HepG2 (cell line): ENCODE data around the gene RPF1. TPM values are rescaled to one million over a fixed set of nuclear protein-coding genes. Genes with fewer than 3 reads are reported as not detected.

Source experiments
- ATAC-seq: fragments of 200-7000 bp; cut with Tn5 transposase; 3 replicates; pipeline ENCODE4 v1.9.1; 2020; ENCODE audit warnings: mild to moderate bottlenecking, moderate library complexity
- BruUV-seq: library from RNA; stranded (reverse); fragments of 400-500 nt; replicated peaks from 2 replicates; lab custom pipeline; 2021; lab: Mats Ljungman, UMichigan
- CTCF ChIA-PET: fragments of 300-600 bp; formaldehyde crosslinking; extraction: SDS; loops from one replicate; lab custom pipeline; 2021; ENCODE audit warnings: low total read pairs, inconsistent platforms, low intra/inter-chr PET ratio; lab: Yijun Ruan, JAX
- POLR2A ChIA-PET: fragments of 350-600 bp; sonication (Branson Sonifier 250); formaldehyde crosslinking; loops from one replicate; lab custom pipeline; 2020; ENCODE audit warnings: antibody characterized with exemption, inconsistent platforms; lab: Yijun Ruan, JAX
- DNase-seq: peaks from one replicate; pipeline ENCODE4 v3.0.0-alpha.2; 2015; ENCODE audit warnings: low spot score
- FAIRE-seq: peaks from 3 replicates; lab custom pipeline; 2011; peaks lifted over from hg19 to GRCh38; lab: Jason Lieb, UNC
- H2AFZ ChIP-seq: one replicate; pipeline ENCODE4 v1.6.1; 2011; ENCODE audit warnings: low read length, inconsistent platforms
- H3K27ac ChIP-seq: fragments of 300-600 bp; 3 replicates; pipeline ENCODE4 v1.8.0; 2011; ENCODE audit warnings: mixed run types, mild to moderate bottlenecking, mixed read lengths, low read length, inconsistent platforms; ENCODE audit not compliant: insufficient read depth; ENCODE audit errors: extremely low read length
- H3K27me3 ChIP-seq, 2 experiments: fragments of 200-600 bp in 1 of 2; 2 replicates in 1 of 2; 3 replicates in 1 of 2; pipeline versions ENCODE4 v1.6.0 to v1.8.0; 2011; ENCODE audit warnings: low read length in 2 of 2, mild to moderate bottlenecking in 2 of 2, moderate library complexity in 2 of 2, inconsistent platforms in 1 of 2; ENCODE audit not compliant: insufficient read depth in 2 of 2, control insufficient read depth in 1 of 2
- H3K36me3 ChIP-seq, 2 experiments: fragments of 200-600 bp in 1 of 2; replicated peaks in 1 of 2; 2 replicates in 1 of 2; 3 replicates in 1 of 2; pipeline versions ENCODE4 v1.5.1 to v1.8.0; 2011; ENCODE audit warnings: low read length in 2 of 2, inconsistent platforms in 1 of 2; ENCODE audit not compliant: insufficient read depth in 2 of 2, control insufficient read depth in 1 of 2
- H3K4me1 ChIP-seq: 2 replicates; pipeline ENCODE4 v1.5.1; 2012; ENCODE audit warnings: low read length, inconsistent platforms; ENCODE audit not compliant: insufficient read depth
- H3K4me2 ChIP-seq: 2 replicates; pipeline ENCODE4 v1.6.0; 2011; ENCODE audit warnings: low read depth, low read length, inconsistent platforms
- H3K4me3 ChIP-seq, 3 experiments: fragments of 200-600 bp in 1 of 3; sonication (generic), shearing (Covaris generic) in 1 of 3; replicated peaks in 1 of 3; 2 replicates each; pipeline ENCODE4 v1.5.1; 2011 to 2016; ENCODE audit warnings: low read length in 3 of 3, inconsistent platforms in 2 of 3, low read depth in 2 of 3, mild to moderate bottlenecking in 2 of 3, control low read depth in 1 of 3, mixed read lengths in 1 of 3; ENCODE audit not compliant: insufficient read depth in 1 of 3
- H3K79me2 ChIP-seq: one replicate; pipeline ENCODE4 v1.6.1; 2011; ENCODE audit warnings: low read length, inconsistent platforms; ENCODE audit not compliant: insufficient read depth
- H3K9ac ChIP-seq: 2 replicates; pipeline ENCODE4 v1.6.0; 2011; ENCODE audit warnings: mild to moderate bottlenecking, low read depth, low read length, inconsistent platforms; ENCODE audit not compliant: insufficient read depth
- H3K9me3 ChIP-seq: 2 replicates; pipeline ENCODE4 v1.5.1; 2012; ENCODE audit warnings: mild to moderate bottlenecking, low read length
- H4K20me1 ChIP-seq: 2 replicates; pipeline ENCODE4 v1.6.0; 2011; ENCODE audit warnings: inconsistent platforms, mild to moderate bottlenecking, low read length, moderate library complexity; ENCODE audit not compliant: insufficient read depth
- ARID2 ChIP-seq: sonication (generic); formaldehyde crosslinking; IDR thresholded peaks from 2 replicates; pipeline ENCODE4 v1.8.1; 2022; ENCODE audit warnings: mild to moderate bottlenecking, missing genetic modification reagents, borderline replicate concordance
- DNMT3B ChIP-seq: conservative IDR thresholded peaks from 2 replicates; pipeline ENCODE4 v1.6.1; 2016; ENCODE audit warnings: missing biosample characterization, control low read depth
- DPF2 ChIP-seq: sonication (generic); formaldehyde crosslinking; IDR thresholded peaks from 2 replicates; pipeline ENCODE4 v1.4.0; 2020; ENCODE audit warnings: mild to moderate bottlenecking, low read depth, missing genetic modification reagents, borderline replicate concordance
- ERF ChIP-seq: IDR thresholded peaks from 2 replicates; pipeline ENCODE4 v1.6.1; 2018; ENCODE audit warnings: missing biosample characterization, missing genetic modification reagents
- GTF2F1 ChIP-seq: fragments of 150-350 bp; IDR thresholded peaks from 2 replicates; pipeline ENCODE4 v1.6.1; 2014; ENCODE audit warnings: low read length
- IRF2 ChIP-seq: IDR thresholded peaks from 2 replicates; pipeline ENCODE4 v1.6.1; 2018; ENCODE audit warnings: missing genetic modification reagents, missing compliant biosample characterization
- REXO4 ChIP-seq: sonication (generic); formaldehyde crosslinking; IDR thresholded peaks from 2 replicates; pipeline ENCODE4 v1.8.0; 2022; ENCODE audit warnings: missing genetic modification reagents, mild to moderate bottlenecking, borderline replicate concordance
- RNF2 ChIP-seq: fragments of 450-650 bp; conservative IDR thresholded peaks from 2 replicates; pipeline ENCODE4 v1.6.1; 2016; ENCODE audit warnings: low read depth
- SMYD3 ChIP-seq: sonication (generic); formaldehyde crosslinking; IDR thresholded peaks from 2 replicates; pipeline ENCODE4 v1.8.1; 2023; ENCODE audit warnings: mild to moderate bottlenecking, missing genetic modification reagents
- YEATS2 ChIP-seq: sonication (generic); formaldehyde crosslinking; IDR thresholded peaks from 2 replicates; pipeline ENCODE4 v1.4.0; 2020; ENCODE audit warnings: missing genetic modification reagents, borderline replicate concordance
- ZMYM4 ChIP-seq: sonication (generic); formaldehyde crosslinking; IDR thresholded peaks from 2 replicates; pipeline ENCODE4 v1.8.1; 2023; ENCODE audit warnings: mild to moderate bottlenecking, missing genetic modification reagents
- ZNF124 ChIP-seq: sonication (generic); formaldehyde crosslinking; IDR thresholded peaks from 2 replicates; pipeline ENCODE4 v1.4.0; 2020; ENCODE audit warnings: missing genetic modification reagents
- ZNF484 ChIP-seq: sonication (generic); formaldehyde crosslinking; IDR thresholded peaks from 2 replicates; pipeline ENCODE4 v1.5.1; 2020; ENCODE audit warnings: mild to moderate bottlenecking, low read depth, missing genetic modification reagents, borderline replicate concordance
- ZNF660 ChIP-seq: sonication (generic); formaldehyde crosslinking; IDR thresholded peaks from 2 replicates; pipeline ENCODE4 v1.5.1; 2020; ENCODE audit warnings: mild to moderate bottlenecking, low read depth, missing genetic modification reagents, borderline replicate concordance
- ZSCAN30 ChIP-seq: sonication (generic); formaldehyde crosslinking; IDR thresholded peaks from 2 replicates; pipeline ENCODE4 v1.5.0; 2020; ENCODE audit warnings: mild to moderate bottlenecking, missing genetic modification reagents
- in situ Hi-C: cut with HindIII; loops from 2 replicates; pipeline ENCODE4 v1.10.0; 2017; ENCODE audit warnings: low pct_unique_long_range_greater_than_20kb; ENCODE audit not compliant: extremely low pct_ligation_motif_present
- intact Hi-C: fragments of 100-400 bp; cut with micrococcal nuclease; formaldehyde crosslinking; loops from one replicate; pipeline ENCODE4 v1.10.0; 2022; ENCODE audit not compliant: unreplicated experiment
- polyA plus RNA-seq, 8 experiments: library from polyadenylated mRNA; depleted of rRNA in 3 of 8; stranded (reverse) in 7 of 8; unstranded in 1 of 8; fragments of >200 nt; fragmentation: Illumina TruSeq in 4 of 8; extraction: Trizol in 4 of 8; gene quantifications; 2 replicates each; pipeline versions ENCODE4 v1.2.1 to v1.2.3, GENCODE V29; 2011 to 2016; ENCODE audit warnings: low read depth in 4 of 8, missing spikeins in 1 of 8, mixed read lengths in 1 of 8; ENCODE audit not compliant: insufficient read depth in 1 of 8
- total RNA-seq, 5 experiments: library from RNA; depleted of rRNA; stranded (reverse); fragments of >200 nt; fragmentation: Illumina TruSeq; extraction: Trizol; gene quantifications; 2 replicates each; pipeline ENCODE4 v1.2.3, GENCODE V29; 2016; ENCODE audit warnings: low read depth in 1 of 5
- TF ChIP-seq, protein P1 (sequence below): sonication (generic); formaldehyde crosslinking; IDR thresholded peaks from 2 replicates; pipeline ENCODE4 v1.8.1; 2023; ENCODE audit warnings: missing genetic modification reagents, inconsistent platforms, borderline replicate concordance
- TF ChIP-seq, protein P2 (sequence below): sonication (generic); formaldehyde crosslinking; conservative IDR thresholded peaks from 2 replicates; pipeline ENCODE4 v1.8.0; 2022; ENCODE audit warnings: mild to moderate bottlenecking, moderate library complexity, missing genetic modification reagents

The RPF1 gene
- total and polyA plus RNA-seq, 2 of the 13 experiments (the other 11 are each of a cell fraction or from before 2014, with no cell fraction given): 23.0 to 39.0 TPM

- Histone ChIP-seq H3K4me3 (no peak overlapping the region), H3K9ac (no peak overlapping the region), H3K9me3 (no peaks in the 10 kb centered on the region), H3K79me2 (no peaks in the 10 kb centered on the region), H3K27ac (no peak overlapping the region), H3K36me3 (no peaks in the 10 kb centered on the region), H3K27me3 (no peaks in the 10 kb centered on the region), H2AFZ (no peak overlapping the region), H4K20me1 (no peaks in the 10 kb centered on the region), H3K4me1 (no peaks in the 10 kb centered on the region), H3K4me2 (no peak overlapping the region)
- TF ChIP-seq ZNF484 (CRISPR knock-in tag): no peak
- TF ChIP-seq ERF (CRISPR knock-in tag): no peak
- no peak for TF ChIP-seq DNMT3B
- TF ChIP-seq, protein P1, sequence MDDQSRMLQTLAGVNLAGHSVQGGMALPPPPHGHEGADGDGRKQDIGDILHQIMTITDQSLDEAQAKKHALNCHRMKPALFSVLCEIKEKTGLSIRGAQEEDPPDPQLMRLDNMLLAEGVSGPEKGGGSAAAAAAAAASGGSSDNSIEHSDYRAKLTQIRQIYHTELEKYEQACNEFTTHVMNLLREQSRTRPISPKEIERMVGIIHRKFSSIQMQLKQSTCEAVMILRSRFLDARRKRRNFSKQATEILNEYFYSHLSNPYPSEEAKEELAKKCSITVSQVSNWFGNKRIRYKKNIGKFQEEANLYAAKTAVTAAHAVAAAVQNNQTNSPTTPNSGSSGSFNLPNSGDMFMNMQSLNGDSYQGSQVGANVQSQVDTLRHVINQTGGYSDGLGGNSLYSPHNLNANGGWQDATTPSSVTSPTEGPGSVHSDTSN (CRISPR knock-in tag): no peak
- no peak for TF ChIP-seq YEATS2
- TF ChIP-seq ZSCAN30: no peak
- TF ChIP-seq ZNF660 (CRISPR knock-in tag): no peak
- TF ChIP-seq ZMYM4 (CRISPR knock-in tag): no peak
- no peak for TF ChIP-seq ARID2 (CRISPR knock-in tag)
- TF ChIP-seq REXO4: no peak
- TF ChIP-seq, protein P2, sequence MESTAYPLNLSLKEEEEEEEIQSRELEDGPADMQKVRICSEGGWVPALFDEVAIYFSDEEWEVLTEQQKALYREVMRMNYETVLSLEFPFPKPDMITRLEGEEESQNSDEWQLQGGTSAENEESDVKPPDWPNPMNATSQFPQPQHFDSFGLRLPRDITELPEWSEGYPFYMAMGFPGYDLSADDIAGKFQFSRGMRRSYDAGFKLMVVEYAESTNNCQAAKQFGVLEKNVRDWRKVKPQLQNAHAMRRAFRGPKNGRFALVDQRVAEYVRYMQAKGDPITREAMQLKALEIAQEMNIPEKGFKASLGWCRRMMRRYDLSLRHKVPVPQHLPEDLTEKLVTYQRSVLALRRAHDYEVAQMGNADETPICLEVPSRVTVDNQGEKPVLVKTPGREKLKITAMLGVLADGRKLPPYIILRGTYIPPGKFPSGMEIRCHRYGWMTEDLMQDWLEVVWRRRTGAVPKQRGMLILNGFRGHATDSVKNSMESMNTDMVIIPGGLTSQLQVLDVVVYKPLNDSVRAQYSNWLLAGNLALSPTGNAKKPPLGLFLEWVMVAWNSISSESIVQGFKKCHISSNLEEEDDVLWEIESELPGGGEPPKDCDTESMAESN (CRISPR knock-in tag): no peak
- TF ChIP-seq GTF2F1: no peak
- TF ChIP-seq ZNF124 (CRISPR knock-in tag): no peak
- TF ChIP-seq DPF2 (CRISPR knock-in tag): no peak
- TF ChIP-seq IRF2 (CRISPR knock-in tag): no peak
- no peak for TF ChIP-seq RNF2
- no peak for TF ChIP-seq SMYD3 (CRISPR knock-in tag)
- ChIA-PET CTCF (no interaction called here), POLR2A (no interaction called here)
- intact Hi-C loops (no loop called here), in situ Hi-C loops (no loop called here)
- no TSS peak for BruUV-seq
- DNase-seq (no peak), FAIRE-seq (no peak), ATAC-seq (no peak)
Measured at GRCh38 chr1:84538599-84538998, 59.5 kb downstream of the RPF1 start.
